GM12878 (cell line): ENCODE results near the gene PPP1R14B. TPM values are rescaled to one million over a fixed set of nuclear protein-coding genes. Genes with fewer than 3 reads are reported as not detected.

ENCODE experiments used
- ATAC-seq: fragments of 200-7000 bp; cut with Tn5 transposase; 3 replicates; pipeline ENCODE4 v1.9.1; 2020; ENCODE audit warnings: mild to moderate bottlenecking, moderate library complexity
- BruUV-seq: library from RNA; stranded (reverse); fragments of 400-500 nt; replicated peaks from 2 replicates; lab custom pipeline; 2021; lab: Mats Ljungman, UMichigan
- CTCF ChIA-PET: fragments of 300-600 bp; sonication (Branson Sonifier 250); formaldehyde crosslinking; extraction: SDS; loops from one replicate; lab custom pipeline; 2021; ENCODE audit warnings: inconsistent platforms; lab: Yijun Ruan, JAX
- POLR2A ChIA-PET: fragments of 350-600 bp; formaldehyde crosslinking; extraction: SDS; loops from one replicate; lab custom pipeline; 2021; ENCODE audit warnings: inconsistent platforms; lab: Charles Lee
- RAD21 ChIA-PET: fragments of 300-600 bp; sonication (Branson Sonifier 250); formaldehyde crosslinking; loops from one replicate; lab custom pipeline; 2023; ENCODE audit warnings: antibody characterized with exemption; ENCODE audit not compliant: unreplicated experiment; lab: Charles Lee
- SMC1A ChIA-PET: fragments of 300-600 bp; sonication (Branson Sonifier 250); formaldehyde crosslinking; loops from one replicate; lab custom pipeline; 2023; ENCODE audit not compliant: unreplicated experiment, uncharacterized antibody; lab: Charles Lee
- DNase-seq: peaks from one replicate; pipeline ENCODE4 v3.0.0-alpha.2; 2011; ENCODE audit warnings: low read depth, low spot score
- FAIRE-seq: peaks from 3 replicates; lab custom pipeline; 2011; peaks lifted over from hg19 to GRCh38; lab: Jason Lieb, UNC
- H2AFZ ChIP-seq: 2 replicates; pipeline ENCODE4 v1.6.0; 2011; ENCODE audit warnings: low read depth, low read length, control low read depth; ENCODE audit not compliant: control insufficient read depth
- H3K27ac ChIP-seq: 2 replicates; pipeline ENCODE4 v1.5.1; 2011; ENCODE audit warnings: control low read depth; ENCODE audit not compliant: control insufficient read depth, insufficient read depth
- H3K27me3 ChIP-seq, 2 experiments: replicated peaks in 1 of 2; 2 replicates each; pipeline versions ENCODE4 v1.6.0 to v1.6.1; 2011; ENCODE audit warnings: low read length in 1 of 2; ENCODE audit not compliant: control insufficient read depth in 2 of 2, insufficient read depth in 2 of 2
- H3K36me3 ChIP-seq, 2 experiments: 2 replicates each; pipeline ENCODE4 v1.5.1; 2011; ENCODE audit warnings: low read length in 1 of 2; ENCODE audit not compliant: control insufficient read depth in 2 of 2, insufficient read depth in 2 of 2
- H3K4me1 ChIP-seq: 2 replicates; pipeline ENCODE4 v1.6.1; 2011; ENCODE audit warnings: mild to moderate bottlenecking, low read length, moderate library complexity, mixed read lengths; ENCODE audit not compliant: control insufficient read depth, insufficient read depth
- H3K4me2 ChIP-seq: 2 replicates; pipeline ENCODE4 v1.6.0; 2011; ENCODE audit warnings: control low read depth; ENCODE audit not compliant: control insufficient read depth, insufficient read depth
- H3K4me3 ChIP-seq: fragments of 200-600 bp; sonication (generic); 2 replicates; pipeline ENCODE4 v1.5.1; 2016
- H3K79me2 ChIP-seq: 2 replicates; pipeline ENCODE4 v1.6.0; 2011; ENCODE audit warnings: low read length; ENCODE audit not compliant: control insufficient read depth, insufficient read depth
- H3K9ac ChIP-seq: 2 replicates; pipeline ENCODE4 v1.8.0; 2011; ENCODE audit warnings: low read length, control low read depth, mixed read lengths; ENCODE audit not compliant: control insufficient read depth, insufficient read depth
- H3K9me3 ChIP-seq: replicated peaks from 3 replicates; pipeline ENCODE4 v1.5.1; 2011; ENCODE audit warnings: mild to moderate bottlenecking, low read length; ENCODE audit not compliant: control insufficient read depth, insufficient read depth
- H4K20me1 ChIP-seq: 2 replicates; pipeline ENCODE4 v1.6.0; 2011; ENCODE audit not compliant: control insufficient read depth, insufficient read depth
- ASH2L ChIP-seq: fragments of 300-600, 200-600 bp; sonication (generic); IDR thresholded peaks from 2 replicates; pipeline ENCODE4 v1.6.1; 2017; ENCODE audit warnings: low read depth, mild to moderate bottlenecking, borderline replicate concordance
- BACH1 ChIP-seq: fragments of 450-650 bp; IDR thresholded peaks from 2 replicates; pipeline ENCODE4 v1.6.1; 2017; ENCODE audit warnings: mild to moderate bottlenecking, borderline replicate concordance
- EZH2 ChIP-seq: IDR thresholded peaks from 2 replicates; pipeline ENCODE4 v1.6.1; 2012; ENCODE audit warnings: low read depth, mild to moderate bottlenecking, control low read depth, inconsistent platforms, low read length, borderline replicate concordance; ENCODE audit not compliant: control insufficient read depth
- NBN ChIP-seq: fragments of 450-650 bp; IDR thresholded peaks from 2 replicates; pipeline ENCODE4 v1.6.1; 2016
- NFXL1 ChIP-seq: fragments of 450-650 bp; IDR thresholded peaks from 2 replicates; pipeline ENCODE4 v1.6.1; 2017; ENCODE audit warnings: antibody characterized with exemption, mild to moderate bottlenecking, borderline replicate concordance
- NR2F1 ChIP-seq: fragments of 450-650 bp; conservative IDR thresholded peaks from 2 replicates; pipeline ENCODE4 v1.6.1; 2017; ENCODE audit warnings: mild to moderate bottlenecking
- POLR2AphosphoS2 ChIP-seq: IDR thresholded peaks from 2 replicates; pipeline ENCODE4 v1.6.1; 2011; ENCODE audit warnings: low read depth, mild to moderate bottlenecking, low read length, improper control_type of control experiment, moderate library complexity
- RELB ChIP-seq: fragments of 450-650 bp; IDR thresholded peaks from 2 replicates; pipeline ENCODE4 v1.6.1; 2017; ENCODE audit warnings: low read depth, mild to moderate bottlenecking, moderate library complexity
- STAT3 ChIP-seq: IDR thresholded peaks from 2 replicates; pipeline ENCODE4 v1.6.1; 2011; ENCODE audit warnings: low read depth, low read length, improper control_type of control experiment
- SUPT20H ChIP-seq: IDR thresholded peaks from 2 replicates; pipeline ENCODE4 v1.6.1; 2011; ENCODE audit warnings: low read depth, mild to moderate bottlenecking, low read length, moderate library complexity, borderline replicate concordance; ENCODE audit not compliant: control insufficient read depth
- TAF1 ChIP-seq: IDR thresholded peaks from 2 replicates; pipeline ENCODE4 v1.6.1; 2011; ENCODE audit warnings: mild to moderate bottlenecking, low read depth, low read length, borderline replicate concordance
- USF2 ChIP-seq: IDR thresholded peaks from 2 replicates; pipeline ENCODE4 v1.6.1; 2011; ENCODE audit warnings: low read depth, low read length, improper control_type of control experiment, borderline replicate concordance
- WGBS: methylation state at CpG from one replicate; pipeline ENCODE4 v1.1.6; 2016; ENCODE audit warnings: low lambda C conversion rate; ENCODE audit not compliant: insufficient replicate concordance, insufficient coverage; ENCODE audit errors: missing lambda C conversion rate; 5-methylcytosine and 5-hydroxymethylcytosine counted together
- in situ Hi-C: fragments of 300-500 bp; cut with MboI; formaldehyde crosslinking; loops from 9 replicates; pipeline ENCODE4 v1.14.3; 2018; ENCODE audit warnings: mixed read lengths
- intact Hi-C: fragments of 100-400 bp; cut with micrococcal nuclease; formaldehyde crosslinking; loops from one replicate; pipeline ENCODE4 v1.14.2; 2022; ENCODE audit not compliant: unreplicated experiment
- polyA plus RNA-seq, 11 experiments: library from polyadenylated mRNA; depleted of rRNA in 4 of 11; unstranded in 6 of 11; stranded (reverse) in 5 of 11; fragments of >200 nt; fragmentation: Nextera tagmentation in 4 of 11; fragmentation: Illumina TruSeq in 1 of 11; extraction: Ambion mirVana in 4 of 11; extraction: Trizol in 1 of 11; gene quantifications; 1 replicate in 1 of 11; 2 replicates in 10 of 11; pipeline versions ENCODE4 v1.2.1 to v1.2.3, GENCODE V29; 2011 to 2016; ENCODE audit warnings: inconsistent platforms in 2 of 11, missing spikeins in 2 of 11, low read depth in 1 of 11
- total RNA-seq, 4 experiments: library from RNA; depleted of rRNA in 3 of 4; stranded (reverse); fragments of >200 nt in 3 of 4; fragmentation: Illumina TruSeq in 1 of 4; extraction: Trizol in 1 of 4; gene quantifications; 2 replicates each; pipeline versions ENCODE4 v1.2.1 to v1.2.3, GENCODE V29; 2013 to 2021
- TF ChIP-seq, protein P1 (sequence below): fragments of 450-650 bp; IDR thresholded peaks from 2 replicates; pipeline ENCODE4 v1.6.1; 2014; ENCODE audit warnings: mild to moderate bottlenecking
- TF ChIP-seq, protein P2 (sequence below): IDR thresholded peaks from 2 replicates; pipeline ENCODE4 v1.6.1; 2011; ENCODE audit warnings: mild to moderate bottlenecking, low read depth, low read length, moderate library complexity; ENCODE audit not compliant: insufficient replicate concordance

The PPP1R14B gene
- total and polyA plus RNA-seq, 10 of the 15 experiments (the other 5 are each of a cell fraction or from before 2014, with no cell fraction given) = 8.4 to 283 (median 124) TPM

DNA sequence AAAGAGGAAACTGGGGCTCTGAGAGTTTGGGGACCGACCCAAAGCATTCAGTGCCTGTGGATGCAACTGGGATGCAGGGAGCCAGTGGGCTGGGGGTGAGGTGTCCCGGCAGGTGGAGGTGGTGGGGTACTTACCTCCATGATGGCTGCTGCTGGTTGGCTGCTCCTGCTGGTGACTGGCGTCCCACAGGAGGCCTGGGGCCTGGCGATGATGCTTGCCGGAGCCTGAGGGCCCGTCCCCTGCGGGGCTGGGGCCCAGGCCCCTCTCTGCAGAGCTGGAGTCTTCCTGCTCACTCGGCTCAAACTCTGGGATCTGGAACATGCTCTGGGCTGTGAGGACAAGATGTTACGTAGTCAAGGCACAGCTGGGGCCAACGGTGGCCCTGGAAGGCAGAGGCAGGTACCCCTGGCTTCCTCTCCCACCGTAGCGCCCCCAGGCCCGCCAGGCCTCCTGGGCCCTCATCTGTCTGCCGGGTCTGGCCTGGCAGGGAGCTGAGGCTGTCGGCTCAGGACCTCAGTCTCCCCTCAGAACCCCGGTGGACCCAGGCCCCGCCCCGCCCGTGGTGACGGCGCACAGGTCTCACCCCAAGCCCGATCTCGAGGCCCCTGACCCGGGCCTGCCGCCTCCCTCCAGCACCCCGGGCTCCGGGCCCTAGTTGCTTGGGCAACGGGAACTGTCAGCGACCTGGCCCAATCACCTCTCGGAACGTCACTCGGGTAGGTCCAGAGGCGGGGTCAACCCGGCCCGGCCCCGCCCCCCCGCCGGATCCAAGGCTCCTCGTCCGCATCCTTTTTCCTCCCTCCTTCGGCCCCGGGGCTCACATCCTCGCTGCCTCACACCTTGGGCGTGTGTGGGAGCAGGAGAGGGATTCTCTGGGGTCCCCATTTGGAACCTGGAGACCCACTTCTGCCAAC is 37.6 kb upstream of the PPP1R14B start, which contains the start of gene BAD:
TSS of gene BAD (minus strand) at position 618 of the 914 bp plus-strand sequence. CDS start at position 321, 297 bp downstream.
- ChIA-PET SMC1A (interaction anchor here (0.6 to 3.5 kb wide), 7 partner anchors 13 to 142 kb away, joined by 3 to 16 read pairs (median 5); partner anchors contain the start of genes CATSPERZ, FERMT3, PRDX5 and TRMT112), RAD21 (interaction anchor here (0.6 to 2.7 kb wide), 9 partner anchors 13 to 80 kb away, joined by 3 to 10 read pairs (median 6); partner anchors contain the start of genes FERMT3, NUDT22, PRDX5 and TRMT112)
- H4K20me1 ChIP-seq = no peaks in the 10 kb centered on the region
- TF ChIP-seq NFXL1 = no peak
- TF ChIP-seq NBN = peak; percentile 64; the same call in 1 of the 2 replicates
- peak; percentile 31; the same call in 1 of the 2 replicates for TF ChIP-seq POLR2AphosphoS2
- no peak for TF ChIP-seq SUPT20H
- peak; percentile 79 for TF ChIP-seq NR2F1
- TF ChIP-seq RELB = no peak
- TF ChIP-seq STAT3 = no peak
- TF ChIP-seq, protein P1, sequence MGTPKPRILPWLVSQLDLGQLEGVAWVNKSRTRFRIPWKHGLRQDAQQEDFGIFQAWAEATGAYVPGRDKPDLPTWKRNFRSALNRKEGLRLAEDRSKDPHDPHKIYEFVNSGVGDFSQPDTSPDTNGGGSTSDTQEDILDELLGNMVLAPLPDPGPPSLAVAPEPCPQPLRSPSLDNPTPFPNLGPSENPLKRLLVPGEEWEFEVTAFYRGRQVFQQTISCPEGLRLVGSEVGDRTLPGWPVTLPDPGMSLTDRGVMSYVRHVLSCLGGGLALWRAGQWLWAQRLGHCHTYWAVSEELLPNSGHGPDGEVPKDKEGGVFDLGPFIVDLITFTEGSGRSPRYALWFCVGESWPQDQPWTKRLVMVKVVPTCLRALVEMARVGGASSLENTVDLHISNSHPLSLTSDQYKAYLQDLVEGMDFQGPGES = peak; percentile 59
- no peak for TF ChIP-seq ASH2L
- no peak for TF ChIP-seq EZH2
- 0 out of 2 replicates have a peak, but pooled peaks have one; percentile 19 for TF ChIP-seq BACH1
- TF ChIP-seq, protein P2, sequence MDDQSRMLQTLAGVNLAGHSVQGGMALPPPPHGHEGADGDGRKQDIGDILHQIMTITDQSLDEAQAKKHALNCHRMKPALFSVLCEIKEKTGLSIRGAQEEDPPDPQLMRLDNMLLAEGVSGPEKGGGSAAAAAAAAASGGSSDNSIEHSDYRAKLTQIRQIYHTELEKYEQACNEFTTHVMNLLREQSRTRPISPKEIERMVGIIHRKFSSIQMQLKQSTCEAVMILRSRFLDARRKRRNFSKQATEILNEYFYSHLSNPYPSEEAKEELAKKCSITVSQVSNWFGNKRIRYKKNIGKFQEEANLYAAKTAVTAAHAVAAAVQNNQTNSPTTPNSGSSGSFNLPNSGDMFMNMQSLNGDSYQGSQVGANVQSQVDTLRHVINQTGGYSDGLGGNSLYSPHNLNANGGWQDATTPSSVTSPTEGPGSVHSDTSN = peak; percentile 93
- no peak for TF ChIP-seq USF2
- peak; percentile 31 for TF ChIP-seq TAF1

More for the DNA sequence above, 37.6 kb upstream of the PPP1R14B start, which contains the start of gene BAD:
- peak; percentile 94 for ATAC-seq
- Histone ChIP-seq H3K27ac (peak within 1 kb of the TSS; percentile 91), H3K27me3 (no peaks in the 10 kb centered on the region), H3K4me1 (peaks cover 7% of the 10 kb centered on the region), H3K36me3 (peaks cover 0 to 2% of the 10 kb centered on the region in 2 experiments; a peak in 2 of 4 replicates), H3K9ac (peak within 1 kb of the TSS; percentile 81), H3K79me2 (peaks cover 15% of the 10 kb centered on the region), H3K9me3 (no peaks in the 10 kb centered on the region), H2AFZ (peak within 1 kb of the TSS; percentile 96), H3K4me3 (peak within 1 kb of the TSS; percentile 86), H3K4me2 (peak within 1 kb of the TSS; percentile 93)
- BruUV-seq = TSS peak; percentile 83
- ChIA-PET POLR2A (interaction anchor here (0.8 to 6.2 kb wide), 11 partner anchors 9 to 103 kb away, joined by 3 to 92 read pairs (median 8); partner anchors contain the start of genes ESRRA, FERMT3, FKBP2 and PRDX5), CTCF (interaction anchor here (0.6 to 5.5 kb wide), 11 partner anchors 14 to 80 kb away, joined by 3 to 46 read pairs (median 4); partner anchors contain the start of genes CATSPERZ, ESRRA, FERMT3 and PLCB3)
- WGBS = 2% methylated on average over 37 of the region's 44 CpGs
- DNase-seq = no peak
- in situ Hi-C loops = no loop called here
- intact Hi-C loops = no loop called here
- peak; percentile 76 for FAIRE-seq
